Loucy (cell line): ENCODE measurements around the gene OVCH1.

Experiments used
- CTCF ChIP-seq: fragments of 200-600 bp; sonication (generic); conservative IDR thresholded peaks from 2 replicates; pipeline ENCODE4 v1.5.1; 2014; ENCODE audit warnings: mild to moderate bottlenecking, antibody characterized with exemption, low read length
- EZH2phosphoT487 ChIP-seq: fragments of 200-600 bp; IDR thresholded peaks from 2 replicates; pipeline ENCODE4 v1.6.1; 2018; ENCODE audit warnings: antibody characterized with exemption, mild to moderate bottlenecking, moderate library complexity, borderline replicate concordance

GRCh38 chr12:29429999-29430715 is 67.3 kb downstream of the OVCH1 start:
- TF ChIP-seq CTCF (no peak), EZH2phosphoT487 (no peak)
